GM13976 (cell line): ENCODE measurements around the gene CUX1.
"Not testable (repeated sequence)": the region's sequence is repeated elsewhere in the genome, so short reads cannot be mapped to it uniquely, and the experiment has no call there.

Experiments used
- DNase-seq: peaks from one replicate; pipeline ENCODE4 v3.0.0; 2012; ENCODE audit warnings: low spot score
- CTCF ChIP-seq: IDR thresholded peaks from 2 replicates; pipeline ENCODE4 v1.5.1; 2012; ENCODE audit warnings: borderline replicate concordance, mild to moderate bottlenecking; ENCODE audit not compliant: insufficient read depth; ENCODE audit errors: extremely low read depth, missing control alignments, control extremely low read depth
- in situ Hi-C: fragments of 300-500 bp; cut with MboI; formaldehyde crosslinking; loops from one replicate; pipeline ENCODE4 v1.12.0; 2022; ENCODE audit warnings: low sequenced_read_pairs, mixed read lengths, inconsistent platforms; ENCODE audit not compliant: unreplicated experiment

Gene CUX1

GRCh38 chr7:101826081-101826835 lies 8.8 kb downstream of the CUX1 start:
- in situ Hi-C loops: no loop called here
- TF ChIP-seq CTCF: no peak
- DNase-seq: no peak

DNA sequence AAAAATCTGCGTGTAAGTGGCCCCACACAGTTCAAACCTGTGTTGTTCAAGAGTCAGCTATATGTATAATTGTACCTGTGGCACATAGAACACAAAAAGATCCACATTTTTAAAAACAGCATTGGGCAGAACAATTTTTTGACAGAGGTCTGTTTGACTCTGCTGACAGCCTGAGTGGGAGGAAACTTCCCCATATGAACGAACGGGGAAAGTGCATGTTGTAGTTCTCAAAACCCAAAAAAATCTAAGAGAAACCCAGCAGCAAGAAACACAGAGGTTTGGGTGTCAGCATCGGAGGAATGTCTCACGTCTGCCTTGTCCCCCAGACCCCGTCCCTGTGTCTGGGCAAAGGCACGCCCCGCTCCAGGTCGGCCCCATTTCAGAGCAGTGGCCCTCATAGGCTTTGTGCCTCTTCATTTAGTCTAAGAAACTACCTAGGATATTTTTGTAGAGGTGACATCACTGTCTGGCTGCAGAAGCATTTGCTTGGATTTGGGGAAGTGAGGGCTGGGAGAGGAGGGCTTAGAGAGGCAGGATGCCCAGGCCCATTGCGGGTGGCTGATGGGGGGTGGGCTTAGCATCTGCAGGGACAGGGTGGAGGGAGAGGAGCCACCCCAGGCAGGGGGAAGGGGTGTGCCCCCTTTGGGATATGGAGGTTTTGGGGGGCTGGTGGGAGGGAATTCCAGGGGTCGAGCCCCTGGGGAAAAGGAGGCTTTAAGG lies 11.0 kb downstream of the CUX1 start:
- in situ Hi-C loops: no loop called here
- no peak for TF ChIP-seq CTCF
- peak; percentile 53 for DNase-seq

- no peak for TF ChIP-seq CTCF
- DNase-seq: no peak
- in situ Hi-C loops: no loop called here
Measured at GRCh38 chr7:101829374-101829773, 11.9 kb downstream of the CUX1 start.

DNA sequence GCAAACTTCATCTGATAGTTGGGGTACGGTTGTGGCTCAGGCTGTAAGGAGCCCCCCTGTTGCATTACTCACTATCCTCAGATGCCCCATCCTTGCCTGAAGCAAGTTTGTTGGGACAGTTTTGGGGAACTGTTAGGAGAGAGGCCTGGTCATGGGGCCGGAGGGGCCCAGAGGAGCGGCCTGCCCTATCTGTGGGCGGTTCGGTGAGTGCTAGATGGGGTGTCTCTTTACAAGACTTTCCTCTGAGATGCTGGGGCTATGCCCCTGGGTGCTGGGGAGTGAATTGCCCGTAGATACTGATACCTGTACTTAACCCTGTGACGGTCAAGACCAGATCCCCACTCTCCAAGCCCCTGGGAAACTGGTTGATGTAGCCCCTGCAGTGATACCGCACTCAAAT lies 12.4 kb downstream of the CUX1 start:
- TF ChIP-seq CTCF: no peak
- DNase-seq: no peak
- in situ Hi-C loops: no loop called here

DNA sequence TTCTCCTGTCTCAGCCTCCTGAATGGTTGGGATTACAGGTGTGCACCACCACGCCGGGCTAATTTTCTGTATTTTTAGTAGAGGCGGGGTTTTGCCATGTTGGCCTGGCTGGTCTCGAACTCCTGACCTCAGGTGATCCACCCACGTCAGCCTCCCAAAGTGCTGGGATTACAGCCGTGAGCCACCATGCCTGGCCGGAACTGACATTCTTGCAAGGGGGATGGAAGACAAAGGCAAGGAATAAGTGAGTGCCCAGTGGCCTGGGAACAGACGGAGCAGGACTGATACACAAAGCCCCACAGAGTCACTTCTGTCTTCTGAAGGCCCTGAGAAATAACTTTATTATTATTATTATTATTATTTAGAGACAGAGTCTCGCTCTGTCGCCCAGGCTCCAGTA lies 14.0 kb downstream of the CUX1 start:
- DNase-seq, in situ Hi-C loops: not testable (repeated sequence)

- no peak for TF ChIP-seq CTCF
- DNase-seq: no peak
- in situ Hi-C loops: no loop called here
Measured at GRCh38 chr7:101832205-101832631, 14.8 kb downstream of the CUX1 start.

- no peak for TF ChIP-seq CTCF
- in situ Hi-C loops: no loop called here
- DNase-seq: no peak
Measured at GRCh38 chr7:101832685-101833375, 15.4 kb downstream of the CUX1 start.
